Stomach (tissue), 4 donors: ENCODE measurements around the gene VAV3.

Experiments used
- EP300 ChIP-seq: sonication (generic); formaldehyde crosslinking; IDR thresholded peaks from one replicate; pipeline ENCODE4 v1.6.1; 2017; ENCODE audit warnings: antibody characterized with exemption
- POLR2A ChIP-seq, 4 donors: fragments of 450-650 bp; IDR thresholded peaks; one replicate each; pipeline ENCODE4 v1.6.1; 2016; ENCODE audit warnings: antibody characterized with exemption in 4 of 4, control low read depth in 2 of 4, mild to moderate bottlenecking in 1 of 4, moderate library complexity in 1 of 4
- TF ChIP-seq, protein P1 (sequence below), 7 experiments: fragments of 450-650 bp in 4 of 7; fragments of 200-600 bp in 3 of 7; sonication (generic) in 3 of 7; IDR thresholded peaks; one replicate each; pipeline ENCODE4 v1.5.1; 2016 to 2019; ENCODE audit warnings: antibody characterized with exemption in 7 of 7, control low read depth in 2 of 7, mild to moderate bottlenecking in 1 of 7

DNA sequence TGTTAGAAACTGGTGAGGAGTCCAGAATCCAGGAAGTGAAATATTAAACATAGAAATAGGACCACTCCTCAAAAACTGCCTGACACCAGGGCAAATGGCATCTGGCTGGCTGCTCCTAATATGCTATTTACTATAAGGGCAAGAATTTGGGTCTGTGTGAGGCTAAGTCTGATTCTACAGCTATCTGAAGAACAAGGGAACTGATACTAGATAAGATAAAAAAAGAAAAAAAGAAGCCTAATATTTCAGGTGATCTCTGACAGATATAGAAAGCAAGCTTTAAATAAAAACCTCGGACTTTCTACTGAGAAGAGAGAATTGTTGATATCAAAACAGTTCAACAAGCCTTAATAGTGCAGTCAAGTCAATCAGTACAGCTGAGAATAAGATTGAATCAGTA lies 42.1 kb upstream of the VAV3 start:
- TF ChIP-seq, protein P1, sequence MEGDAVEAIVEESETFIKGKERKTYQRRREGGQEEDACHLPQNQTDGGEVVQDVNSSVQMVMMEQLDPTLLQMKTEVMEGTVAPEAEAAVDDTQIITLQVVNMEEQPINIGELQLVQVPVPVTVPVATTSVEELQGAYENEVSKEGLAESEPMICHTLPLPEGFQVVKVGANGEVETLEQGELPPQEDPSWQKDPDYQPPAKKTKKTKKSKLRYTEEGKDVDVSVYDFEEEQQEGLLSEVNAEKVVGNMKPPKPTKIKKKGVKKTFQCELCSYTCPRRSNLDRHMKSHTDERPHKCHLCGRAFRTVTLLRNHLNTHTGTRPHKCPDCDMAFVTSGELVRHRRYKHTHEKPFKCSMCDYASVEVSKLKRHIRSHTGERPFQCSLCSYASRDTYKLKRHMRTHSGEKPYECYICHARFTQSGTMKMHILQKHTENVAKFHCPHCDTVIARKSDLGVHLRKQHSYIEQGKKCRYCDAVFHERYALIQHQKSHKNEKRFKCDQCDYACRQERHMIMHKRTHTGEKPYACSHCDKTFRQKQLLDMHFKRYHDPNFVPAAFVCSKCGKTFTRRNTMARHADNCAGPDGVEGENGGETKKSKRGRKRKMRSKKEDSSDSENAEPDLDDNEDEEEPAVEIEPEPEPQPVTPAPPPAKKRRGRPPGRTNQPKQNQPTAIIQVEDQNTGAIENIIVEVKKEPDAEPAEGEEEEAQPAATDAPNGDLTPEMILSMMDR (IDR thresholded peaks at IDR 0.05) = no peak
- no peak for TF ChIP-seq POLR2A (IDR thresholded peaks at IDR 0.05)
- TF ChIP-seq EP300 = no peak
